ENCODE measurements around the gene HAPSTR1. TPM values are rescaled to one million over a fixed set of nuclear protein-coding genes. Genes with fewer than 3 reads are reported as not detected.

Gene HAPSTR1
- total and polyA plus RNA-seq, 2 experiments from 2014 or later, result 9.5 to 66.0 TPM

DNA sequence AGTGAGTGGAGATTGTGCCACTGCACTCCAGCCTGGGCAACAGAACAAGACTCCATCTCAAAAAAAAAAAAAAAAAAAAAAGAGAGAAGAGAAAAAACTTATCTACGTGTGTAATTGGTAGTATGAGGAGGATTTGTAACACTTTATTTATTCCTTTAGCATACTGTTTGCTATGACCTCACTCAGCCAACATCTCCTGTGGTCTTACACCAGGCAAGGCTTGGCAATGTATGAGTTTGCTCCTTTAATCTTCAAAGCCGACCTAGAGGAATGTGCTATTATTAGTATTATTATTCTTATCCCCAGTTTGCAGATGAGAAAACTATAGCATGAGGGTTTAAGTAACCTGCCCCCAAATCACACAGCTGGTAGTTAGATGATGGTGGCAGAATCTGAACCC lies 35.8 kb upstream of the HAPSTR1 start (continued):
- TF ChIP-seq, protein P1, sequence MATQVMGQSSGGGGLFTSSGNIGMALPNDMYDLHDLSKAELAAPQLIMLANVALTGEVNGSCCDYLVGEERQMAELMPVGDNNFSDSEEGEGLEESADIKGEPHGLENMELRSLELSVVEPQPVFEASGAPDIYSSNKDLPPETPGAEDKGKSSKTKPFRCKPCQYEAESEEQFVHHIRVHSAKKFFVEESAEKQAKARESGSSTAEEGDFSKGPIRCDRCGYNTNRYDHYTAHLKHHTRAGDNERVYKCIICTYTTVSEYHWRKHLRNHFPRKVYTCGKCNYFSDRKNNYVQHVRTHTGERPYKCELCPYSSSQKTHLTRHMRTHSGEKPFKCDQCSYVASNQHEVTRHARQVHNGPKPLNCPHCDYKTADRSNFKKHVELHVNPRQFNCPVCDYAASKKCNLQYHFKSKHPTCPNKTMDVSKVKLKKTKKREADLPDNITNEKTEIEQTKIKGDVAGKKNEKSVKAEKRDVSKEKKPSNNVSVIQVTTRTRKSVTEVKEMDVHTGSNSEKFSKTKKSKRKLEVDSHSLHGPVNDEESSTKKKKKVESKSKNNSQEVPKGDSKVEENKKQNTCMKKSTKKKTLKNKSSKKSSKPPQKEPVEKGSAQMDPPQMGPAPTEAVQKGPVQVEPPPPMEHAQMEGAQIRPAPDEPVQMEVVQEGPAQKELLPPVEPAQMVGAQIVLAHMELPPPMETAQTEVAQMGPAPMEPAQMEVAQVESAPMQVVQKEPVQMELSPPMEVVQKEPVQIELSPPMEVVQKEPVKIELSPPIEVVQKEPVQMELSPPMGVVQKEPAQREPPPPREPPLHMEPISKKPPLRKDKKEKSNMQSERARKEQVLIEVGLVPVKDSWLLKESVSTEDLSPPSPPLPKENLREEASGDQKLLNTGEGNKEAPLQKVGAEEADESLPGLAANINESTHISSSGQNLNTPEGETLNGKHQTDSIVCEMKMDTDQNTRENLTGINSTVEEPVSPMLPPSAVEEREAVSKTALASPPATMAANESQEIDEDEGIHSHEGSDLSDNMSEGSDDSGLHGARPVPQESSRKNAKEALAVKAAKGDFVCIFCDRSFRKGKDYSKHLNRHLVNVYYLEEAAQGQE (IDR thresholded peaks at IDR 0.05; ENCODE audit: unreplicated experiment), result no peak
- TF ChIP-seq ZNF331 (CRISPR knock-in tag; IDR thresholded peaks at IDR 0.05; ENCODE audit: low read depth), result no peak

DNA sequence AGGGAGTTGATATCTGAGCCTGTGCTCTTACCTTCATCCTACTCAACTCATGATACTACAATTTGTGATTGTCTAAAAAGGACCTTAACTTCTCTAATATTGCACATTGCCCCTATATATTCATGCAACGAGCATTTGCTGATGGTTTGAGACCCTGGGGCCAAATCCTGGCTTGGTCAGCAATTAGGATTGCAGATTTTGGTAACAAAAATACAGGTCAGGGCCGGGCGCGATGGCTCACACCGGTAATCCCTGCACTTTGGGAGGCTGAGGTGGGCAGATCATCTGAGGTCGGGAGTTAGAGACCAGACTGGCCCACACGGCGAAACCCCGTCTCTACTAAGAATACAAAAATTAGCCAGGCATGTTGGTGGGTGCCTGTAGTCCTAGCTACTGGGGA lies 35.4 kb upstream of the HAPSTR1 start:
- no peaks in the 10 kb centered on the region for H3F3A ChIP-seq (replicated peaks; ENCODE audit: low read depth)
- peaks cover 11% of the 10 kb centered on the region for H3K27me3 Mint-ChIP-seq (ENCODE audit: insufficient read depth, low read depth, poor library complexity)
- no peak overlapping the region for H3K4me2 ChIP-seq
- H3K27me3 ChIP-seq (ENCODE audit: insufficient read depth), result no peaks in the 10 kb centered on the region
- H3K4me1 ChIP-seq (ENCODE audit: insufficient read depth), result no peaks in the 10 kb centered on the region
- H2AFZ ChIP-seq, result peak overlapping the region; percentile 47; the same call in 1 of the 2 replicates
- DNase-seq (ENCODE audit: low spot score), result no peak
- TF ChIP-seq NANOG (IDR thresholded peaks at IDR 0.05; ENCODE audit: borderline replicate concordance) (no peak), ZNF114 (CRISPR knock-in tag; IDR thresholded peaks at IDR 0.05) (no peak), EZH2 (IDR thresholded peaks at IDR 0.05; ENCODE audit: low read depth, unreplicated experiment) (no peak)
- TF ChIP-seq, protein P2, sequence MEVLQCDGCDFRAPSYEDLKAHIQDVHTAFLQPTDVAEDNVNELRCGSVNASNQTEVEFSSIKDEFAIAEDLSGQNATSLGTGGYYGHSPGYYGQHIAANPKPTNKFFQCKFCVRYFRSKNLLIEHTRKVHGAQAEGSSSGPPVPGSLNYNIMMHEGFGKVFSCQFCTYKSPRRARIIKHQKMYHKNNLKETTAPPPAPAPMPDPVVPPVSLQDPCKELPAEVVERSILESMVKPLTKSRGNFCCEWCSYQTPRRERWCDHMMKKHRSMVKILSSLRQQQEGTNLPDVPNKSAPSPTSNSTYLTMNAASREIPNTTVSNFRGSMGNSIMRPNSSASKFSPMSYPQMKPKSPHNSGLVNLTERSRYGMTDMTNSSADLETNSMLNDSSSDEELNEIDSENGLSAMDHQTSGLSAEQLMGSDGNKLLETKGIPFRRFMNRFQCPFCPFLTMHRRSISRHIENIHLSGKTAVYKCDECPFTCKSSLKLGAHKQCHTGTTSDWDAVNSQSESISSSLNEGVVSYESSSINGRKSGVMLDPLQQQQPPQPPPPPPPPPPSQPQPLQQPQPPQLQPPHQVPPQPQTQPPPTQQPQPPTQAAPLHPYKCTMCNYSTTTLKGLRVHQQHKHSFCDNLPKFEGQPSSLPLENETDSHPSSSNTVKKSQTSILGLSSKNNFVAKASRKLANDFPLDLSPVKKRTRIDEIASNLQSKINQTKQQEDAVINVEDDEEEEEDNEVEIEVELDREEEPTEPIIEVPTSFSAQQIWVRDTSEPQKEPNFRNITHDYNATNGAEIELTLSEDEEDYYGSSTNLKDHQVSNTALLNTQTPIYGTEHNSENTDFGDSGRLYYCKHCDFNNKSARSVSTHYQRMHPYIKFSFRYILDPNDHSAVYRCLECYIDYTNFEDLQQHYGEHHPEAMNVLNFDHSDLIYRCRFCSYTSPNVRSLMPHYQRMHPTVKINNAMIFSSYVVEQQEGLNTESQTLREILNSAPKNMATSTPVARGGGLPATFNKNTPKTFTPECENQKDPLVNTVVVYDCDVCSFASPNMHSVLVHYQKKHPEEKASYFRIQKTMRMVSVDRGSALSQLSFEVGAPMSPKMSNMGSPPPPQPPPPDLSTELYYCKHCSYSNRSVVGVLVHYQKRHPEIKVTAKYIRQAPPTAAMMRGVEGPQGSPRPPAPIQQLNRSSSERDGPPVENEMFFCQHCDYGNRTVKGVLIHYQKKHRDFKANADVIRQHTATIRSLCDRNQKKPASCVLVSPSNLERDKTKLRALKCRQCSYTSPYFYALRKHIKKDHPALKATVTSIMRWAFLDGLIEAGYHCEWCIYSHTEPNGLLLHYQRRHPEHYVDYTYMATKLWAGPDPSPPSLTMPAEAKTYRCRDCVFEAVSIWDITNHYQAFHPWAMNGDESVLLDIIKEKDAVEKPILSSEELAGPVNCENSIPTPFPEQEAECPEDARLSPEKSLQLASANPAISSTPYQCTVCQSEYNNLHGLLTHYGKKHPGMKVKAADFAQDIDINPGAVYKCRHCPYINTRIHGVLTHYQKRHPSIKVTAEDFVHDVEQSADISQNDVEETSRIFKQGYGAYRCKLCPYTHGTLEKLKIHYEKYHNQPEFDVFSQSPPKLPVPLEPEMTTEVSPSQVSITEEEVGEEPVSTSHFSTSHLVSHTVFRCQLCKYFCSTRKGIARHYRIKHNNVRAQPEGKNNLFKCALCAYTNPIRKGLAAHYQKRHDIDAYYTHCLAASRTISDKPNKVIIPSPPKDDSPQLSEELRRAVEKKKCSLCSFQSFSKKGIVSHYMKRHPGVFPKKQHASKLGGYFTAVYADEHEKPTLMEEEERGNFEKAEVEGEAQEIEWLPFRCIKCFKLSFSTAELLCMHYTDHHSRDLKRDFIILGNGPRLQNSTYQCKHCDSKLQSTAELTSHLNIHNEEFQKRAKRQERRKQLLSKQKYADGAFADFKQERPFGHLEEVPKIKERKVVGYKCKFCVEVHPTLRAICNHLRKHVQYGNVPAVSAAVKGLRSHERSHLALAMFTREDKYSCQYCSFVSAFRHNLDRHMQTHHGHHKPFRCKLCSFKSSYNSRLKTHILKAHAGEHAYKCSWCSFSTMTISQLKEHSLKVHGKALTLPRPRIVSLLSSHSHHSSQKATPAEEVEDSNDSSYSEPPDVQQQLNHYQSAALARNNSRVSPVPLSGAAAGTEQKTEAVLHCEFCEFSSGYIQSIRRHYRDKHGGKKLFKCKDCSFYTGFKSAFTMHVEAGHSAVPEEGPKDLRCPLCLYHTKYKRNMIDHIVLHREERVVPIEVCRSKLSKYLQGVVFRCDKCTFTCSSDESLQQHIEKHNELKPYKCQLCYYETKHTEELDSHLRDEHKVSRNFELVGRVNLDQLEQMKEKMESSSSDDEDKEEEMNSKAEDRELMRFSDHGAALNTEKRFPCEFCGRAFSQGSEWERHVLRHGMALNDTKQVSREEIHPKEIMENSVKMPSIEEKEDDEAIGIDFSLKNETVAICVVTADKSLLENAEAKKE (CRISPR knock-in tag; IDR thresholded peaks at IDR 0.05), result no peak
- TF ChIP-seq, protein P3, sequence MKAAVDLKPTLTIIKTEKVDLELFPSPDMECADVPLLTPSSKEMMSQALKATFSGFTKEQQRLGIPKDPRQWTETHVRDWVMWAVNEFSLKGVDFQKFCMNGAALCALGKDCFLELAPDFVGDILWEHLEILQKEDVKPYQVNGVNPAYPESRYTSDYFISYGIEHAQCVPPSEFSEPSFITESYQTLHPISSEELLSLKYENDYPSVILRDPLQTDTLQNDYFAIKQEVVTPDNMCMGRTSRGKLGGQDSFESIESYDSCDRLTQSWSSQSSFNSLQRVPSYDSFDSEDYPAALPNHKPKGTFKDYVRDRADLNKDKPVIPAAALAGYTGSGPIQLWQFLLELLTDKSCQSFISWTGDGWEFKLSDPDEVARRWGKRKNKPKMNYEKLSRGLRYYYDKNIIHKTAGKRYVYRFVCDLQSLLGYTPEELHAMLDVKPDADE (IDR thresholded peaks at IDR 0.05), result no peak
- TF ChIP-seq, protein P1 (IDR thresholded peaks at IDR 0.05; ENCODE audit: unreplicated experiment), result no peak
- H3K9me2 ChIP-seq (ENCODE audit: insufficient read depth), result no peaks in the 10 kb centered on the region; the same call in 1 of the 2 replicates
- peaks cover 2% of the 10 kb centered on the region; the same call in 1 of the 3 replicates for H3K4me1 Mint-ChIP-seq
- no peak overlapping the region for H3K4me3 ChIP-seq
- no peaks in the 10 kb centered on the region for H3K9me3 Mint-ChIP-seq
- H4K20me1 ChIP-seq (replicated peaks; ENCODE audit: insufficient read depth), result no peaks in the 10 kb centered on the region
- H3K27ac ChIP-seq (ENCODE audit: low read depth), result no peak overlapping the region
- H3K79me2 ChIP-seq (replicated peaks; ENCODE audit: insufficient read depth), result peaks cover 12% of the 10 kb centered on the region; the same call in 1 of the 2 replicates
- ATAC-seq, result no peak
- no peak overlapping the region for H3K27ac Mint-ChIP-seq
- H3K36me3 ChIP-seq (ENCODE audit: insufficient read depth), result no peaks in the 10 kb centered on the region
- H3K4me3 Mint-ChIP-seq, result no peak overlapping the region
- H3K36me3 Mint-ChIP-seq (ENCODE audit: low read depth), result 0 out of 3 replicates have a peak, but pooled peaks cover 2% of the 10 kb centered on the region
